ELR (cell line): Measurements from ENCODE around the gene SIK2.
"Not testable (repeated sequence)": the region's sequence is repeated elsewhere in the genome, so short reads cannot be mapped to it uniquely, and the experiment has no call there.

Experiments used
- DNase-seq: peaks from one replicate; pipeline ENCODE4 v3.0.0-alpha.2; 2015; ENCODE audit warnings: low read depth

SIK2 gene

DNA sequence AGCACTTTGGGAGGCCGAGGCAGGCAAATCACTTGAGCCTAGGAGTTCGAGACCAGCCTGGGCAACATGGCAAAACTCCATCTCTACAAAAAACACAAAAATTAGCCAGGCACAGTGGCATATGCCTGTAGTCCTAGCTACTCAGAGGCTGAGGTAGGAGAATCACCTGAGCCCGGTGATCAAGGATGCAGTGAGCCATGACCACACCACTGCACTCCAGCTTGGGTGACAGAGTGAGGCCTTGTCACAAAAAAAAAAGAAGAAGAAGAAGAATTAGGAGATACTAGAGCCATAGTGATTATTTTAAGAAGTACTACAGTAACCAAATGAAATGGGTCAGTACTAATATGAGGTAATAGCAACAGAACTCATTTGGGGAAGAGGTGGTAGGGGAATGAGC lies 56.2 kb downstream of the SIK2 start:
- not testable (repeated sequence) for DNase-seq

DNA sequence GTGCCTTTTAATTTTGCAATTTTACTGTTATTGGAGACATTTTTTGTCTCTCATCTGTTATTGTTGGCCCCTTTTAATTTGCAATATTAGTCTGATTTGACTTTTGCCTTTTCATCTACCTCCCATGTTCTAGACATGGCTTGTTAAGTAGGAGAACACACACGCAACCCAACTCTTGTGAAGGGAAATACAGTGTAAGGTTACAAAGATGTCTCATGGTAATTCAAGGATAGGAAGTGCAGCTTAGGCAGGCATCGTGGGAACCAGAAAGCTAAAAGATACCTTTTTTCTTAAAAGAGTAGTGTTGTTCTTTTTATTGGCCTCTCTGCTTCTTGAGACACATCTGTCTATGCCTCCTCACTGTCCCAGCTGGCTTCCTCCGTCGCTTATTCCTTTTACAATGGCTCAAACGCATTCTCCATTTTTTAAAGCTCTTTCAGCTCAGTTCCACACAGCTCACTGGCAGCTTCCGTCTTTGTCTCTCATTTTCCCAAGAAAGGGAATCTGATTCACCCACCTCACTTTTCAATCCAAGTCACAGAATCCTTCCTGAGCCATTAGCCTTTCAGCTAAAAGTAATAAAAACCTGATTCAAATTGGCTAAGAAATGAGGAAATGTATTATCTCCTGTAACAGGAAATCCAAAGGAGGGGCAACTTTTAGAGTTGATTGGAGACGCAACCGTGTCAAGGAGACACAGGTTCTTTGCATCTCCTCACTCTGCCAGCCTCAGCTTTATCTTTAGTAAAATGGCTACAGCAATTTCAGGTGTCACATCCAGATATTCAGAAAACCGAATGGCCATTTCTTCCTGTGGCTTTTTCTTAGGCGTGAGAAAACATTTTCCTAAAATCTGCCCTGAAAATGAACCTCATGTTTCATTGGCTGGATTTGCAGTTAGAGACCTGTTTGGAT lies 57.2 kb downstream of the SIK2 start:
- no peak for DNase-seq

DNA sequence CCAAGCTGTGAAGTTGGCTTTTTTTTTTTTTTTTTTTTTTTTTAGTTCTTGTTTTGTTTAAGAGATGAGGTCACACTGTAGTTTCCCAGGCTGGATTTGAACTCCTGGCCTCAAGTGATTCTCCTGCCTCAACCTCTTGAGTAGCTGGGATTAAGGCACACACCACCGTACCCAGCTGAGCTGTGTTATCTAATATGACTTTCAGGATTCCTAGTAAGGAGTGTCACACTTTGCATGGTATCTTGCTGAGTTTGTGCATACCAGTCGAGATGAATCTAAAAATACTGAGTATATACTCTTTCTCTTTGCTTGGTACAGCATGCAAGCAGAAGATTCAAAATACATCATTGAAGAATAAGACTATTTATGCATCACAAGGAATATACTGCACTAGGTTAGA lies 58.6 kb downstream of the SIK2 start:
- DNase-seq: no peak

DNA sequence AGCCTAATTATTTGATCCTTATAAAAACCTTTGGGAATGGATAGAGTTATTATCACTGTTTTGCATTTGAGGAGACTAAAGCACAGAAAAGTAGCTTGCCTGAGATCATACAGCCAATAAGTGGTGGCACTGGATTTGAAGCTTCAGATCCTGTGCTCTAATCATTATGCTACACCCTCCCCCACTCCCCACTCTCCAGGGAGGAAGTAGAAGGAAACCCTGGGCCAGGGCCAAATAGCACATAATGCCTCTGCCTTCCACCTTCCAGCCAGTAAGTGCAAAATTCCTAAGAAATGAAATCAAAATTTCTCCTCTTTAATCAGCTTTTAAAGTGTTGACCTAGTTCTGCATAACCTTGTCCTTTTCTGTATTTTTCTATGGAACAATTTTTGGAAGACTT lies 61.6 kb downstream of the SIK2 start:
- no peak for DNase-seq

DNA sequence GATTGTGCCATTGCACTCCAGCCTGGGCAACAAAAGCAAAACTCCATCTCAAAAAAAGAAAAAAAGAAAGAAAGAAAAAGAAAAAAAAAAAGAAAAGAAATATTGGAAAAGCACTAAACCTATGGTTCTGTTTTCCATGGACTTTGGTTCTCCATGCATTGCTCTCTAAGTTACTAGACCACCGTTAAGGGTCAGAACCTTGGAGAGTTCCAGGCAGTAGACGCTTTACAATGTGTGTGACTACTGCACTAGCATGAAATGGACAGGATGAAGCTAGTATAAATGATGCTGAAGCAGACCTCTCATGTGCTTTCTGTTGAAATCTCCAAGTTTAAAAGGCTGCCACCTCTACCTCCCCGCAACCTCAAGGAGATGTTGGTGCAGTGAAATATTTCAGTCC lies 63.5 kb downstream of the SIK2 start:
- DNase-seq: peak; percentile 48

DNA sequence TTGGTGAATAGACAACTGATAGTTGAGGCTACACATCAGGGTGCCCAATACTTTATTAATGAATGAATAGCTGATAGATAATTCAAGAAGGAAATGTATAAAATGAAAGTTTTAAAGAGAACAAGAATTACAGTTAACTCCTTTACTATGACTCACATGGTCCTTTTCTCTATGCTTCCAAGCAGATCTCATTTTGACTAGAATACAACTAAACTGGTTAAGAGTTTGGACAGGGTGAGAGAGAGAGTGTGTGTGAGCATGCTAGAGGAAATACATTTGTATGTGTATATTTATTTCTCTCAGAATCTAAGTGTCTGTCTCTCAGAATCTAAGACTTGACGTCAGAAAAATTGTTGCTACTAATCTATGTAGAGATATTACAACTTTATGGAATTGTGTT lies 66.7 kb downstream of the SIK2 start:
- DNase-seq: no peak

DNA sequence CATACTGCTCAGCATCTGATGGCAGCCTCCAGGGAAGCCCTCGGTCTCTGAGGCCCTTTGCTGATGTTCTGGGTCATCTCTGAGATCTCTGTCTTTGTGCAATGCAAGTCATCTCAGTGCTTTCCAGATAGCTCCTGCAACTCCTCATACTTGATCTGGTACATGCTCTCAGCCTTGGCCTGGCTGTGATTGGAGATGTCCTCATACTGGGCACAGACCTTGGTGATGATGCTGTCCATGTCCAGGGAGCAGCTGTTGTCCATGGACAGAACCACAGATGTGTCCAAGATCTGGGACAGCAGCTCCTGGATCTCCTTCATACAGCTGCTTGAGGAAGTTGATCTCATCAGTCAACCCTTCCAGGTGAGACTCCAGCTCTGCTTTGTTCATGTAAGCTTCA lies 69.1 kb downstream of the SIK2 start:
- DNase-seq: no peak

DNA sequence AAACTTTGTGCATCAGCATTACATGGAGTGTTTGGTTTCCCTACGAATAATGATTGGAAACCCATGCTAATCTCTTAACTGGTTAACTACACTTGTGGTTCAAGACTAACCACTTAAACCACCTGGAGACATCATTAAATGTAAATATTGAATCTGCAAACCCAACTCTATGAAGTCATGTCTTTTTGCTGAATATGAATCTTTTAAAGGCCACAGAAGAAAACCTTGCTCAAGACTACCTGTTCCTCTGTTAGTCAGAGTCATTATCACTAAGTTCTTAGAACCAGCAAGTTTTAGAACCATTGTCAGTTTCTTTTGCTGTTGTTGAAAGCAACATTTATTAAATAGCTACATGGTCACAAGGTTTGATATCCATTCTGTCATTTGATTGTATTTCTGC lies 70.7 kb downstream of the SIK2 start:
- no peak for DNase-seq

DNA sequence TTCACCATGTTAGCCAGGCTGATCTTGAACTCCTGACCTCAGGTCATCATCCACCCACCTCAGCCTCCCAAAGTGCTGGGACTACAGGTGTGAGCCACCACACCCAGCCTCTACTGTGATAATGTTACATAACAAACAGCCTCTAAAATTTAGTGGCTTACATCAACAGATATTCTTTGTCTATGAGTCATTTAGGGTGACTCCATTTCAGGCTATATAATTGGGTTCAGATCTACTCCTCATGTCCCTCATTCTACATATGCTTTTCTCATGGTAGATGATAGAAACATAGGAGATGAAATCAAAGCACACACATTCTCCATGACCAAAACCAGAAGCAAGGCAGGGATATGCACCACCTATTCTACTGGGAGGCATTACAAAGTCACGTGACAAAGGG lies 72.7 kb downstream of the SIK2 start:
- peak; percentile 33 for DNase-seq

DNA sequence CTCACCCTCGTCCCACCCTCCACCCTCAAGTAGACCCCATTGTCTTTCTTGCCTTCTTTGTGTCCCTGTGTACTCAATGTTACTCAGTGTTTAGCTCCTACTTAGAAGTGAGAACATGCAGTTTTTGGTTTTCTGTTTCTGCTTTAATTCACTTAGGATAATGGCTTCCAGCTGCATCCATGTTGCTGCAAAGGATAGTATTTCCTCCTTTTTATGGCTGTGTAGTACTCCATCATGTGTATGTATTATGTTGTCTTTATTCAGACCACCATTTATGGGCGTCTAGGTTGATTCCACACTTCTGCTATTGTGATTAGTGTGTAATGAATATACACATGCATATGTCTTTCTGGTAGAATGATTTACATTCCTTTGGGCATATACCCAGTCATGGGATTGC lies 73.6 kb downstream of the SIK2 start:
- DNase-seq: no peak

DNA sequence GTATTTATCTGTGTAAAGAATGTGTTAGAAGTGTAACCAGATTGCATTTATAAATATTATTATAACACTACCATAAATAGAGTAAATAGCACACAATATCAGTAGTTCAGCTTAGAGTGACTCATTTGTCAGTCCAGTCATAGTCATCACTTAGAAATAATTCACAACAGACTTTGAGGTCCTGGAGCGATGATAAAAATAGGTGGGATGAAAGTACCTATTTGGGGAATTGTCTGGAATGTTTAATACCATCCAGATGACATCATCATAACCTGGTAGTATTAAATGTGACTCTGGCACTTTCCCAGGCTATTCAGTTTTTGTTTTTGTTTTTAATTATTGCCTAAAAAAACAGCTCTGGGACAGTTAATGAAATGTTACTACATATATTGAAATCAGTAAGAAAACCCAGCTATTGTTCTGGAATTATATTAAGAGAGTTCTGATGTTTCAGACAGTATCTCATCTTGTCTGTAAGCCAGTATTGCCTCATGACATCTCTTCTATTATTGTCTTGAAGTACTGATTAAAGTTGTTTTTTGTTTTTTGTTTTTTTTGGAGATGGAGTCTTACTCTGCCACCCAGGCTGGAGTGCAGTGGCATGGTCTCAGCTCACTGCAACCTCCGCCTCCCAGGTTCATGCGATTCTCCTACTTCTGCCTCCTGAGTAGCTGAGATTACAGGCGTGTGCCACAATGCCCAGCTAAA lies 74.8 kb downstream of the SIK2 start:
- peak; percentile 54 for DNase-seq

DNA sequence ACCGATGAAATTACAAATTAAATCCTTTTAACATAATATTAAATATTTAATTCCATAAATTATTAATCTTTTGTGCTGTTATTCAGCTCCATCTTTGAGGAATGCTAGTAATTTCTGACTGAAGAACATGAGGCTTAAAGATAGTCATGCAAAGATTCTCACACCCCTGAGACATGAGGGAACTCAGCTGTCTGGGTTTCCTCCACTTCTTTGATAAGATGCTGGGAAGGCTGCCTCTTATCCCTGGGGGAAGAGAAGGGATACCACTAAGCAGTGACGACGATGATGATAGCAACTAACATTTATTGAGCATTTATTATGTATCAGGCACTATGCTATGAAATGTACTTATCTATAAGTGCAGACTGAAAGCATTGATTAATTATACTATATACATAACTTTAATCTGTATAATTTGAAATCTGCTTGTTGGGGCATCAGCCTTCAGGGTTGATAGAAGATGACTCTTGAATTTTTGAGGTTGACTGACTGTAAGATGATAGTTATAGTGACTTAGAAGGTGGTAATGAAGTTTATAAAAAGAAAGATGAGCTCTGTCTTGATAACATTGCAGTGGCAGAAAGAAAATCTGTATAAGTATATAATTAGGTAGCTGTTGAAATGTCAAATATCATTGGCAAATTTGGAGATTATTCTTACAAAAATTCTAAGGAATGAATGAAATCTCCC lies 78.4 kb downstream of the SIK2 start:
- no peak for DNase-seq

DNA sequence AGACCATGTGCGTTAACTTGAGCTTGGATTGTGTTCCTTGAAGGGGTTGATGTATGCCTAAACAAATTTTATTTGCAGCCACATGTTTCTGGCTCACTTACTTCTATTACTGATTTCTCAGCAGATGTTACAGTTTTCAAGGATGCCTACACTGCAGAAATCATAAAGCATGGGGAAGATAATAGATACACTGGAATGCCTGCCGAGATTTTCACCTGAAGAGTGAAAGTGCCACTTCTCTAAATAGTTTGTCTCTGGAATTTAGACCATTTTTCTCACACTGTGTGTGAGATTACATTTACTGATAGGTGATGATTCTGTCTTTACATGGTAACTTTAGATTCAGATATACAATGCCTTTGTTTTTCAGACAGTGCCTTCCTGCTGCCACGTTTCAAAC lies 81.6 kb downstream of the SIK2 start:
- DNase-seq: no peak

DNA sequence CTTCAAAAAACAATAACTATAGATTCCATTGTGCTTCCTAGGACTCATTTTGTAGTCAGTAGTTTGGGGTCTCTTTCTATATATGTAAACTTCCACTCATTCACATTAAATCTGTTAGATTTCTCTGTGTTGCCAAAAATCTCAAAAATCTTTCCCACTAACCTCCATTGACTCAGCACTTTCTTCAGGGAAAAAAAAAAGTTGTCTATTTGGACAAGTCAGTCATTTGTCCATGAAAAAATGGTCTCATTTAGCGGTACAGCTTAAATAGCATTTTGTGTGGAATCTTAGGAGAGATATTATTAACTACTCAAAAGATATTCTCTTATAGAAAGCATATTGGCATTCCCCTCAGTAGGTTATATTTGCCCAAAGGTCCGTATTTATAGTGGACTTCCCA lies 82.0 kb downstream of the SIK2 start:
- DNase-seq: no peak

DNA sequence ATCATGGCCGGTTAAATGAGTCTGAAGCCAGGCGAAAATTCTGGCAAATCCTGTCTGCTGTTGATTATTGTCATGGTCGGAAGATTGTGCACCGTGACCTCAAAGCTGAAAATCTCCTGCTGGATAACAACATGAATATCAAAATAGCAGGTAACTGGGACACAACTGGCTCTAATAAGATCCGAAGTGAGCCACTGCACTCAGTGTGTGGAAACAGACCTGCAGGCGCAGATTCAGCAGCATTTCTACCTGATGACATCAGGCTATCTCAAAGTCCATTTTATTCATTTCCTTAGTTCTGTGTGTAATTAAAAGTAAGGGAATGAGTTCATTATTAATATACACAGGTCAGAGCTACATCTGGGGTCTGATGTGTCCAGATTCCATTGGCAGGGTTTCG lies 85.8 kb downstream of the SIK2 start:
- DNase-seq: peak; percentile 9

DNA sequence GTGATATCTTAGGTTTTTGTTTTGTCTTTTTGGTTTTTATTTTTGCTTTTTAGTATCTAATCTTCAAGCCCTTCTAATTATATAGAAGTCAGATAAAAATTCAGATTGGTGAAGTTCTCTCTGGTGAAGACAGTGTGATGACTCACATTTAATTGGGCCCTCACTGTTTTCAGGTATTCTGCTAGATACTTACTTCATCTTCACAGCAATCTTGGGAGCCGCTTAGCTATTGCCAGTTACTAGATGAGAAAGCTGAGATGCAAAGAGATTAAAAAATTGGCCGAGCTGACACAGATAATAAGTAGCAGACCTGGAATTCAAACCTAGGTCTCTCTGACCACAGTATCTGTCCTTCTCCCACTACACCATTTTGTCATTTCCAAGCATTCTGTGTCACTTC lies 88.9 kb downstream of the SIK2 start:
- DNase-seq: no peak

DNA sequence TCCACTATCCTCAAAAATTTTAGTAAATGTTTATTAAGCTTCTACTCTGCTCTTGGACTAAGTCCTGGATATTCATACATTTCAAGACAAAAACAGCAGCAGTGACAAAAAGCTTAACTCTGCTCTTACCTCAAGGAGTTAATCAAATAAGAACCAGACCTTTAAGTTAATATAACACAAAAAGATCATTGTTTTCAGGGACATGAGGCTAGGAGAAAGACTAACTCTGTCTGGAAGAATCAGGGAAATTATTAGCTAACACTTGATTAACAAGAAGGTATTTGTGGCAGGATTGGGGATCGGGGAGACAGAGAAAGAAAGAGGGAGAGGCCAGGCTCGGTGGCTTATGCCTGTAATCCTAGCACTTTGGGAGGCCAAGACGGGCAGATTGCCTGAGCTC lies 89.5 kb downstream of the SIK2 start:
- DNase-seq: no peak

DNA sequence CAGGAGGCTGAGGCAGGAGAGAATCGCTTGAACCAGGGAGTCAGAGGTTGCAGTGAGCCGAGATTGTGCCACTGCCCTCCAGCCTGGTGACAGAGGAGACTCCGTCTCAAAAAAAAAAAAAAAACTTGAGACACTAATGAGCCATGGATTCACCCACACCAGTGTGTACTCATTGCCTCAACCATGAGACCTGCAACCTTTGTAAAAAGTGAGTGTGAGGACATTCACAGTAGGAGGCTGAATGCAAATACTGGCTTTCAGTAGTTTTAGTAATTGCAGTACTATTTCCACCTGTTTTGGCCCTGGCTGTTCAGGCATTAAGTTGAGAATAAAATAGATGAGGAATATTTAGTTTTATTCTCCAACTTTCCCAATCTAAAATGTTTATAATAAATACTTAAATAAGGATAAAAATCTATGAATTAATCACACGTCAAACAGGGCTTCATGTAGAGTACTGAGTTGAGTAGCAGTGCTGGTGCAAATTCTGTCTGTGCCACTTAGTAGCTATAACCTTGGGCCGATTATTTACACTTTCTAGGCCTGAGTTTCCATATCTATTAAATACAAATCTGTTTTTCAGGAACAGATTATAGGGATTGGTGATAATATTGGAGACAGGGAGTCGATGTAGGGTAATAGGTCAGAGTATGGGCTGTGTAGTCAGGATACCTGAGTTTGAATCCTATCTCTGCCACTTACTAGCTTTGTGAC lies 91.1 kb downstream of the SIK2 start:
- no peak for DNase-seq

DNA sequence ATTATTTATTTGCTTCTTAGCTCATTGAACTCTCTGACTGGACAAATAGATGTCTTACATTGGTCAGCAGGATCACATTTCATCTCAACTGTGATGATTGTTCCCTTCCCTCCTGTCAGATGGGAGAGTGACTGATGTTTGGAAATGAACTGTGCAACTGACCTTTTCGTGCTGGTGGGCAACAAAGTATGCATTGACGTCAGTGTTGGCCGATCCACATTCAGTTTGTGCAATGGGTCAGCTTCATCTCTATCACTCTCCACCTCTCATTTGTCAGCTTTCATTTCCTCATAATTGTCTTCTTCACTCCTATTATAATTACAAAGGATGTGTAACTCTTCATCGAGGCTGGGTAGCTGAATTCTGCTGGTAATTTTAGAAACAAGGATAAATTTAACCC lies 92.6 kb downstream of the SIK2 start:
- no peak for DNase-seq

DNA sequence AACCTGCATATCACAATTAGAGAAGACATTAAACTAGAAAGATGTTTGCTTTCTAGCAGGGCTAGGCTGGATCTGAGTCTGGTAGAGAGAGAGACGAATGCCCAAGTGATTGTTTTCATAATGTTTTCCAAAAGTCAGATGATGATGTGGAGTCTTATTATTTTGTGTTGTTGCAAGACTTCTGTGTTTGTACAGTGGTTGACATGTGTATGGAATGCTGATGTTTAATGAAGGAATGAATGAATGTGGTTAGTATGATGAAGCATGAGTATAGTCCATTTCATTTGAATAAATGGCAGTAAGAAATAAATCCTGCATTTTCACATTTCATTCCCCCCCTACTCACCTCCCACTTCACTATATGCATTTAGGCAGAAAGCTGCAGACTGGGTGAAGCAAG lies 94.3 kb downstream of the SIK2 start:
- peak; percentile 40 for DNase-seq

DNA sequence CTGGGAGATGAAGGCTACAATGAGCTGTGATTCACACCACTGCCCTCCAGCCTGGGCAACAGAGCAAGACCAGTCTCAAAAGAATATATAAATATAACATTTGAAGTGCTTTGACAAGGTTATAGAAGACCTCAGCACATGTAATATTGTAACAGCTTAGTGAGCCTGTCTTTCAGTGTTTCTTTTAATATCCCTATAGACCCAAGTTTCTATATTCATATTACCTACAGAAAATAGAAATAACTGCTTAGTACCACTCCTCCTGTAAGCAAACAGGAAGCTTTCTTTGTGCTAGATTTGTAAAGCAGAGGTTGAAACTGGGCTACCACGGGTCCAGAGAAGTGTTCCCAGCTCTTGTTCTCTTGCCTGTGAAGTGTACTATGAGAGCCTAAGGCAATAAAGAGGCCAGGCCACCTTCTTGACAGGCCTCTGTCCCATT lies 95.7 kb downstream of the SIK2 start:
- DNase-seq: no peak

DNA sequence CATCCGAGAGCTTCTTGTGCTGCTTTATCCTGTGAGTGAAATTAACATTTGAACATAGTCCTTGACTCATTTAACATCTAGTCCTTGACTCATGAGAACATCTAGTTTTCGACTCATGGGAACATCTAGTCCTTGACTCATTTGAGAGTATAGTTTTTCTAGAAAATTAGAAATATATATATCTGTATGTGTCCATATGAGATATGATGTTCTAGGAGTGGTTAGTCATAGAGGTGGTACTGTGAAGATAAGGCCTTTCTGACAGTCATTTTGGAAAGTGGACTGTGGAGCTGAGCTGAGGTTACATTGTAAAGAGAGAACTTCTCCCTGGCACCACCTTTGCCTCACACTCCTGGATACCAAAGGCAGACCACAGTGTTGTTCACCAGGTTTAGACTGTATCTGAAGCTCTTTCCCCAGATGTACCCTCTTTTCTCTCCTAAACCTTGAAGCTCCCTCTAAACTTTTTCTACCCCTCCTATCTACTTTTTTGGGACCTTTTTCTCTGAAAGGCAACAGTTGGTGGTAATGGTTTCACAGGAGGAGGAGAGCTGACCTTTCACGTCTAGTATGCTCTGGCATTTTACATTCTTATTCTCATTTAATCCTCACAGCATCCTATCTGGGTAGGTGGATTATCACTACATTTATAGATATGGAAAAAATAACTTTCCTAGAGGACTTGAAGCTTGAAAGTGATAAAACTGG lies 96.8 kb downstream of the SIK2 start:
- peak; percentile 36 for DNase-seq
